Measurements from ENCODE around the gene POTEF.
"Not testable (repeated sequence)": the region's sequence is repeated elsewhere in the genome, so short reads cannot be mapped to it uniquely, and the experiment has no call there.

GRCh38 chr2:130140516-130140915 is 11.5 kb upstream of the POTEF start:
- TF ChIP-seq CTCF (IDR thresholded peaks at IDR 0.05; ENCODE audit: extremely low read depth in 1 of 2, insufficient read depth in 1 of 2, low read depth in 1 of 2, low read length in 2 of 2); POLR2AphosphoS5 (IDR thresholded peaks at IDR 0.05; ENCODE audit: insufficient read depth, low read depth, low read length); POLR2A (IDR thresholded peaks at IDR 0.05; ENCODE audit: low read depth, low read length): not testable (repeated sequence)
